Islet of Langerhans (tissue), 1 donor: Measurements from ENCODE around the gene KDM4B.

Experiments
- FAIRE-seq: peaks from one replicate; lab custom pipeline; 2011; peaks lifted over from hg19 to GRCh38; lab: Jason Lieb, UNC

Gene KDM4B

DNA sequence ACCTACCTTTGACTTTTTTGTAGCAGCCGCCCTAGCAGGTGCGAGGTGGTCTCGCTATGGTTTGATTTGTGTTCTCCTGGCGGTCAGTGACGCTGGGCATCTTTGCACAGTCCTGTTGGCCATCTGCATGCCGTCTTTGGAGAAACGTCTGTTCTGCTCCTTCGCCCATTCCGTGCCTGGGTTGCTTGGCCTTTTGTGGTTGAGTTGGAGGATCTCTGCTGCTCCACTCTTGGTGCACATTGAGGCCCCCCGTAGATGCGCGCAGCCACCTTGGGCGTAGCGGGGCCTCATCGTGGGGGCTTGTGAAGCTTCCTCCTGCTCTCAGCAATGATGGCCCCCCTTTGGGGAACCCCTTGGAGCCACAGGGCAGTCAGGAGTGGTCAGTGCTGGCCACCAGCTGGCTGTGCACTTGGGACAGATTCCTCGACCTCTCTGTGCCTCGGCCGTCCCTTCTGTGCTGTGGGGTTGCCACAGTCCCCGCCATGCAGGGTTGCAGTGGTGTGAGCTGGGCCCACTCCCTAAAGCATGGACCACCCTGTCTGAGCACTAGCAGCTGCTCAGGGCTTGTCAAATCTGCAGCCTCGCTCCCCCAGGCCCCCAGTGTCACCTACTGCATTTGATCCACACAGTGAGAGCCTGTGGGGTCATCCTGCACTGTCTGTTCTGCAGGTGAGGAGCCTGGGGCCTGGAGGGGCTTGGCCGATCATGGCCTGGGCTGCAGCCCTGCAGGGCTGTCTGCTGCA, 170.8 kb downstream of the KDM4B start:
- no peak for FAIRE-seq

DNA sequence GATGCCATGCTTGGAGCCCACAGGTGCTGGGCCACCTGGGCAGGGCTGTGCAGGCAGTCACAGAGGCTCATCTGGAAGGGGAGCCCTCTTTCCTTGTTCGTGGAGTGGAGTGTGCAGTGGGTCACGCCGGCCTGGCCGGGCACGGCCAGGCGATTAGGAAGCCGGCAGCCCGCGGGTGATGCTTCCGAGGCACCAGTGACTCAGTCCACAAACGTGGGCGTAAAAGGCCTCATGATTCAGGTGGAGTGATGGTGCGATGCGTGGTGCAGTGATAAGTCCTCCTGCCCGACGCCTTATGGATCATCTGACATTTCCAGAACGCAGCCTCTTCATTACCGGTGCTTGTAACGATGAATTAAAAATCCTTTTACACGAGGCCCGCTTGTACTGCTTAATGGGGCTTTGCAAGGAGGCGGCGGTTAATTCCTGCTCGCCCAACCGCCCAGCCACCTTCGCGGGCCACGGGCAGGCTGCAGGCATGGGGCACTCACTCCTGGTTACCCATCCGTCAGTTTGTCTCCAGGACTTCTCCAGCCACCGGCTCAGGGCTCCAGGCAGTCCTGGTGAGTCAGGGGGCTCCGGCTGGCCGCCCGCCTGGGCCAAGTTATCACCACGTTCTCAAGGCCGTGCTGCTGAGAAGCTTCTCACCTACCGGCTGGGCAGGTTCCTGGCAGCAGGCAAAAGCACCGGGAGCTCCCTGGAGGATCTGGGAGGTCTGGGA, 172.4 kb downstream of the KDM4B start:
- FAIRE-seq, result no peak

DNA sequence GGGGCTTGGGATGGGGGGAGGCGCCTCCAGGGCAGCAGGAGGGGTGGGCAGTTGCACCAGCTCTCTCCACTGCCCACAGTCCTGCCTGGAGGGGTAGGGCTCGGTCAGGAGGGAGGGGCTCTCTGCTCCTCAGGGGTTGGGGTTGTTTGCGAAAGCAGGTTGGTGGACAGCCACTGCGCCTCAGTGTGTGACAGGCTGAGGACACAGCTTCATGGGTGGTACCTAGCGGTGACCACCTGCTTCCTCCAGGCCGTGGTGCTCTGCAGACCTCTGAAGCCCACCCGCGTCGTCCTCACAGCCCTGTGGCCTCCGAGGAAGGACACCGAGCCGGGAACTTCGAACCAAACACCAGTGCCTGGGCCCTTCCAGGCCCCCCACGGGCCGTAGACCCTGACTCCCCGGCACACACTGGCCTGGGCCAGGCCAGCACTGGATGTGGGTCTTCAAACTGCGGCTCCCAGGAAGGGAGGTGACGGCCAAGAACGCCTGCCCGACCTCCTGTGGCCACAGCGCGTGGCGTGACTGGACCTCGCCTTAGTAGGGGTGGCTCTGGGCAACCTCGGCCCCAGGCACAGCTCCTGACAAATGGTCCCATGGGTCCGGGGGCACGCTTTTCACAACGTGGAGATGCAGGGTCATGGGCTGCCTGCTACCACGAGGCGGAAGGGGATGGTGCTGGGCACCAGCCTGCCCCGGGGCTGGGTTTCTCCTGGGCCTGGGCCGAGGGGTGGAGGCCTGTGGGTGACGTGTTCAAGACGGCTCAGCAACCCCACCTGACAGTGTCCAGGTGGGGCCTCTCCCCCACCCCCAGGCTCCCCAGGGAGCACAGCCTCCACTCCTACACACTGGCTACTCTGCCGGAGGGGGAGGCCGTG, 173.2 kb downstream of the KDM4B start:
- no peak for FAIRE-seq

DNA sequence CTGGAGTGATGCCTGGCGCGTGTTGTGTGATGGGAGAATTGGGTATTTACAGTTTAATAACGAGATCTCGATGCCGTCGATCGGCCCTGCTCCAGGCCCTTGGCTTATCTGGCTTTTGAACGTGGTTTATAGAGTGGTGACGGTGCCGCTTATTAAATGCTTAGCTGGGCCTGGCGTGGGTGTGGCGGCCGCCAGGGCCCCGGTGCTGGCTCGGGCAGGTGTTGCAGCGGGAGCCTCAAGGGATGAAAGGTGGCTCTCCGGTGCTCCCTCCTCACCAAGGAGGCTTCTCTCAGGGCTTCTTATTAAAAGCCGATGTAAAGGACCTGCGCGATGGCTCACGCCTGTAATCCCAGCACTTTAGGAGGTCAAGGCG, 173.8 kb downstream of the KDM4B start:
- no peak for FAIRE-seq

DNA sequence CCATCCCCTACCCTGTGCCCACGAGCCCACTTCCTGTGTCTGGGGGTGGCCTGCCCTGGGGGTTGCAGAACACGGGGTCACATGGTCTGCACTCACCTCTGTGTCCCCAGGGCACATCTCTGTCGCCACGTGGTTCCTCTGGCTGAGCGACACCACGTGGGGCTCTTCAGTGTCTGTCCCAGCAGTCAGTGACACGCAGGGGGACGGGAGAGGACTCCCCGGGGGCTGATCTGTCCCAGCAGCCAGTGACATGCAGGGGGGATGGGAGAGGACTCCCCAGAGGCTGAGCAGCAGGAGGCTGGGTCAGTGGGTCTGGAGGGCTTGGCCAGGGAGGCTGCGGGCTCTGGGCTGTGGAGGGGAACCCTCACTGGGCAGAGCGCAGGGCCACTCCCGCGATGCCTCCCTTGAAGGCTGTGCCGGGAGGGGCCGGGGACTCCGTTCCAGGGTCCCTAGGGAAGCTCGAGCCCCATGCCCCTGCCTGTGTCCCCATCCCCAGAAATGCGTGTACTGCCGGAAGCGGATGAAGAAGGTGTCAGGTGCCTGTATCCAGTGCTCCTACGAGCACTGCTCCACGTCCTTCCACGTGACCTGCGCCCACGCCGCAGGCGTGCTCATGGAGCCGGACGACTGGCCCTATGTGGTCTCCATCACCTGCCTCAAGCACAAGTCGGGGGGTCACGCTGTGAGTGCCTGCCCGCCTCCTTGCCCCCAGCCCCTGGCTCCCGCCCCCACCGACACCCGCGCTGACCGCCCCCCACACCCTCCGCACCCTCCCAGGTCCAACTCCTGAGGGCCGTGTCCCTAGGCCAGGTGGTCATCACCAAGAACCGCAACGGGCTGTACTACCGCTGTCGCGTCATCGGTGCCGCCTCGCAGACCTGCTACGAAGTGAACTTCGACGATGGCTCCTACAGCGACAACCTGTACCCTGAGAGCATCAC, 174.8 kb downstream of the KDM4B start:
- no peak for FAIRE-seq

GRCh38 chr19:5144545-5145179, 175.7 kb downstream of the KDM4B start:
- FAIRE-seq, result no peak

DNA sequence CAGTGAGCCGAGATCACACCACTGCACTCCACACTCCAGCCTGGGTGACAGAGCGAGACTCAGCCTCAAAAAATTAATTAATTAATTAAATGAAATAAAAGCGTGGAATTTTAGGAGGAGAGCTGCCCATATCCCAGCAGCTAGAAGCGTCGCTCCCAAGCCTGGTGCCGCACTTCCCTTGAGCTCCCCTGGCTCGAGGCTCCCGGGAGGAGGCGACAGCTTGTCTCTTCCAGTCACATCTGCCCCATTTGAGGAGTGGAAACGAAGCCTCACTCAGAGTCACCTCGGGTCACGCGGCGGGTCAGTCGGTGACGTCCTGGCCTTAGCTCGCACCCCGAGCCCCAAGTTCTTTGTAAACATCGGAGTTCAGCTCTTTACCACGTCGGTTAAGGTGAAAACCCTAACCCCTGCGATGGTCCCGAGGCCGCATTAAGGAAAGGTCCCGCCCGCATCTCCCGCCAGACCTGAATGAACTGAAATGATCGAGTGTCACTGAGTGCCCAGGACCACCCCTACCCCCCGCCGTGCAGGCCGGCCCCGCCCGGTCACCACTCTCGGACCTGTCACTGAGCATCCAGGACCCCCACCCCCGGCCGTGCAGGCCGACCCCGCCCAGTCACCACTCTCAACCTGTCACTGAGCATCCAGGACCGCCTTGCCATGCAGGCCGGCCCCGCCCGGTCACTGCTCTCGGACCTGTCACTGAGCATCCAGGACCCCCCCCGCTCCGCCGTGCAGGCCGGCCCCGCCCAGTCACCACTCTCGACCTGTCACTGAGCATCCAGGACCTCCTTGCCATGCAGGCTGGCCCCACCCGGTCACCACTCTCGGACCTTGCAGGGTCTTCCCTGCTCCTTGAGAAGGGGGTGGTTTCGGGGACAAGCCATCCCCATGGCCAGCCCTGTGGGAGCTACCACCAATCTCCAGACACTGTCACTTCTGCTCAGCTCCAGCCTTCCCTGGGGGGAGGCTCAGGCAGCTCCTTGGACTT, 176.9 kb downstream of the KDM4B start:
- FAIRE-seq, result no peak

DNA sequence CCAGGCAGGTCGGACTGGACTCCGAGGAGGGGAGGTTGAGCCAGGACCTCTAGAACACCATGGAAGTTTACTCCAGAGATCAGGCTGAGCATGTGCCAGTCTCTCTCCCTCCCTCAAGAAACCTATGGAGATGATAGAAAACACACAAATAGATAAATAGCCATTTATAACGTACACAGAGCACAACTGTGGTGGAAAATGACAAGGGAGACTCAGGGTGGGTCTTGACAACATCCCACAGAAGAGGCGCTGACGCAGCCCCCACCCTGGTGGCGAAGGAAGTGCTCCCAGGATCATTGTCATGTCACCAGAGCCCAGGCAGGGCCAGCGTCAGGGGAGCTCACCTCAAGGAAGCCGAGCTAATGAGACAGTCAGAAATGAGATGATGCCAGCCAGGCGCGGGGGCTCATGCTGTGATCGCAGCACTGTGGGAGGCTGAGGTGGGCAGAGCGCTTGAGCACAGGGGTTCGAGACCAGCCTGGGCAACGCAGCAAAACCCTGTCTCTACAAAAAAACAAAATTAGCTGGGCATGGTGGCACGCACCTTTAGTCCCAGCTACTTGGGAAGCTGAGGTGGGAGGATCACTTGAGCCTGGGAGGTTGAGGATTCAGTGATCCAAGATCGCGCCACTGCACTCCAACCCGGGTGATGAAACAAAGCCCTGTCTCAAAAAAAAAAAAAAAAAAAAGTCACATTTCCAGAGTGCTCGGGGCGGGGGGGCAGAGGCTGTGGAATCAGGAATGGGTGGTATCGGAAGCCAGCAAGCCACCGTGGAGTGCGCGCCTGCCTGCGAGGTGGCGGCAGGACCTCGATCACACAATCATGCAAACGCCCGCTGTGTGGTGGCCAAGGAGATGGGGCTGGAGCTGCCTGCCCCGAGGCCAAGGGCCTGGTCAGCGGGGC, 178.4 kb downstream of the KDM4B start:
- FAIRE-seq, result no peak

DNA sequence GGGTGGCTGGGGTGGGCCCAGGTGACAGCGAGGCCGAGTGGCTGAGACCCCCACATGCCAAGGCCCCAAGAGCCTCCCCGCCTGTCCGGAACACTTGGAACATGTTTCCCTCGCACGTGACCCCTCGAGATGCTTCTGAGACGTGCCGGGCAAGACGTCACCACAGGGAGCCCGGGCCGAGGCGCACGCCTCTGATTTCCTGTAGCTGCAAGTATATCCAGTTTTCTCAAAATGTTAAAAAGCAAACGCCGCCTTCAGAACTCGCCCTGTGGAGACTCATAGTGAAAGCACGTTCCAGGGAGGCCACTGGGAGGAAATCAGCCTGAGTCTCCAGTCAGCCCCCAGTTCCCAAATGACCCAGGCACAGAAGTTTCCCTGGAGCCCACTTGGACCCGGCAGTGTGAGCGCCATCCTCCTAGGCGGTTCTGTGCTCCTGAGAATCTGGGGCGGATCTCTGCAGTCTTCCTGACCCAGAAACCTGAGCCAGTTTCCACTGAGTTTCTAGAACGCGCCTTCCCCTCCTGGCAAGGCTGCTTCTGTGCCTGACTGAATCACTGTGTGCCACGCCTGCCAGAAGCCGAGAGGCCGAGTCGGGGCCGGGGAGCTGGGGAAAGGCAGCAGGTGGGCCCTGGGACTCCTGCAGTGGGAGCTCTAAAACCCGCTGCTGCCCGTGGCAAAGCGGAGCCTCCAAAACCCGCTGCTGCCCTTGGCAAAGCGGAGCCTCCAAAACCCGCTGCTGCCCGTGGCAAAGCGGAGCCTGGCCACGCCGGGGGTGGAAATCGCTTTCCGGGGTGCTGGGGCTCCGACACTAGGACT, 179.3 kb downstream of the KDM4B start:
- no peak for FAIRE-seq

DNA sequence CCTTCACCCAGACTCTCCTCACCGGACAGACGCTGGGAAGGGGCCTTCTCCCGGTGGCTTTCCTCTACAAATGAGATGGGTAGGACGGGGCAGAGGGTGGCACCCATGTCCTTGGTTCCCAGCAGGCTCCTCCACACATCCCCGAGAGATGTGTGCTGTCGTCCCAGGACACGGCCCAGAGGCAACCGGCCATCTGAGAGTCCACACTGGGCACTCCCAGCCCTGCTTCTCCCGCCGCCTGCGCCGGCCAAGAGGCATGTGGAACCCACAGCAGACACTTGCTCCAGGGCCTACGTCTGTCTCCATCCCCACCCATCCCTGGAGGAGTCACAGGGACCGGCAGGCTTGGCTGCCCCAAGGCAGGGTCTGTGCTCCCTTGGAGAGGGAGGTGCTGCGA, 179.9 kb downstream of the KDM4B start:
- FAIRE-seq, result no peak

DNA sequence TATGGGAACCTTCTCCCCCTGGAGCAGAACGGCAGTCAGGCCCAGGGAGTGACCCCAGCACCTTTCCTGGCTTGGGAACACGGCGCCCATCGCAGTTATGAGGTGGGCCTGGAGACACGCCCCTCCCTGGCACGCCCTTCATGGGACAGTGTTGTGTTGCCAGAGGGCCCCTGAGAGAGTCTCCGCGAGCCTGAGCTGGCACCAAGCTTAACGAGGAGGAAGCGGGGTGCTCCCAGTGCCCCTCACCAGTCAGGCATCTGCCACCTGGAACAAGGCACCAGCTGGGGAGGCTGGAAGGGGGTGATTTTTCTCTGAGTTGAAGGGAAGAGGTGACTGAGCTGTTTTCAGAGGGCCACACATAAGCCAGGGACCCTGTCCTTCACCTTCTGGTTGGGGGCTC, 180.6 kb downstream of the KDM4B start:
- FAIRE-seq, result no peak

DNA sequence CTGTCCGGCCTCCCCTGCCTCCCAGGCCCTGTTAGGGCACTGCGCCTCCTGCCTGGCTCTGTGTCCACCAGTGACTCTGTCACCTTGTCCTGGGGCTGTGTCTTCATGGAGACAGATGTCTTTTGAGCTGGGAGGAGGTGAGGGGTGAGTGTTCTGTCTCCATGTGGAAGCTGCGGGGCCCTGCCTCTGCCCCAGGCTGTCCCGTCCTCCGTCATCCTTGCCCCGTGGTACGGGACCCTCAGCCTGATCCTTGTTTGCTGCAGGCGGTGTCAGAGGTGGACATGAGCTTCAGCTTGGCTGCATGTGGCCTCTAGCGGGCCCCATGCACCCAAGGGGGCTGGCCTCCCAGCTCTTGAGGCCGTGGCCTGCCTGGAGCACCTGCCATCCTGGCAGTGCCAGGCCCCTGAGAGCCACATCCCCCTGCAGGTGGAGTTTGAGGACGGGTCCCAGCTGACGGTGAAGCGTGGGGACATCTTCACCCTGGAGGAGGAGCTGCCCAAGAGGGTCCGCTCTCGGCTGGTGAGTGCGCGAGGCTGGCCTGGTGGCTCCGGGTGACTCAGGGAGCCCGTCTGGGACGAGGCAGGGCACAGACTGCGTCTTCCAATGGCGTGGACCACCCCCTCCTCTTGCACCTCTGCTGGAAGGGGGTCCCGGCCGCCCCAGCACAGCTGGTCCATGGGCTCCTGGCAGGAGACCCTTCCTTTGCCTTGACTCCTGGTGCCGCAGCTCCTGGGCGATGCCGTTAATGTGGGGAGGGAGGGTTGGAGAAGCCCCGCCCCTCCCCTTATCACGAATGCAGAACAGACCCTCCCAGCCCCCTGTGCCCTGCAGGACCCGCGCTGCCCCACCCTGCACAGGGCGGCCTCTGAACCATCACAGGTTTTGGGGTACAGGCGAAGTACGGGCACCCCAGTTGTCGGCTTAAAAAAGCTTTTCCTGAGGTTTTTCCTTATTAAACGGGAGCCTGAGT, 181.3 kb downstream of the KDM4B start:
- FAIRE-seq, result no peak

- FAIRE-seq, result no peak
Measured at GRCh38 chr19:5150902-5151741, 182.2 kb downstream of the KDM4B start.

GRCh38 chr19:5152013-5152763, 183.3 kb downstream of the KDM4B start:
- FAIRE-seq, result no peak
